H1 (cell line): Measurements from ENCODE around the gene CGNL1. TPM values are rescaled to one million over a fixed set of nuclear protein-coding genes. Genes with fewer than 3 reads are reported as not detected.
A peak's percentile ranks its signal among the peaks of the same experiment; 100 is the strongest.

Experiments used
- CTCF ChIA-PET: fragments of 300-600 bp; sonication (Branson Sonifier 250); formaldehyde crosslinking; loops from one replicate; lab custom pipeline; 2021; ENCODE audit not compliant: partially characterized antibody; lab: Charles Lee
- POLR2A ChIA-PET: fragments of 300-600 bp; sonication (Branson Sonifier 250); formaldehyde crosslinking; loops from one replicate; lab custom pipeline; 2021; ENCODE audit warnings: inconsistent platforms; ENCODE audit not compliant: partially characterized antibody; lab: Charles Lee
- DNase-seq, 2 experiments: peaks; one replicate each; pipeline versions ENCODE4 v3.0.0 to v3.0.0-alpha.2; 2010 to 2022; ENCODE audit warnings: low spot score in 2 of 2, low read depth in 1 of 2, mixed read lengths in 1 of 2
- FAIRE-seq: peaks from 2 replicates; lab custom pipeline; 2011; peaks lifted over from hg19 to GRCh38; lab: Jason Lieb, UNC
- H2AFZ ChIP-seq: 2 replicates; pipeline ENCODE4 v1.8.1; 2012; ENCODE audit warnings: low read length, inconsistent platforms
- H2AK5ac ChIP-seq: 2 replicates; pipeline ENCODE4 v1.6.1; 2013; ENCODE audit warnings: low read depth, low read length
- H2BK120ac ChIP-seq: replicated peaks from 2 replicates; pipeline ENCODE3; 2013; ENCODE audit warnings: low read depth, low read length, inconsistent platforms
- H2BK12ac ChIP-seq: 2 replicates; pipeline ENCODE4 v1.6.1; 2013; ENCODE audit warnings: low read depth, low read length
- H2BK15ac ChIP-seq: 2 replicates; pipeline ENCODE4 v1.6.1; 2013; ENCODE audit warnings: low read length
- H2BK20ac ChIP-seq: 2 replicates; pipeline ENCODE4 v1.6.1; 2013; ENCODE audit warnings: low read length
- H2BK5ac ChIP-seq: 2 replicates; pipeline ENCODE4 v1.6.1; 2013; ENCODE audit warnings: low read depth, low read length
- H3K14ac ChIP-seq: 2 replicates; pipeline ENCODE4 v1.6.1; 2013; ENCODE audit warnings: inconsistent platforms; ENCODE audit not compliant: insufficient read length
- H3K18ac ChIP-seq: 2 replicates; pipeline ENCODE4 v1.6.1; 2013; ENCODE audit warnings: low read length; ENCODE audit errors: extremely low read depth
- H3K23ac ChIP-seq: 2 replicates; pipeline ENCODE4 v1.6.1; 2013; ENCODE audit warnings: inconsistent platforms; ENCODE audit not compliant: insufficient read length
- H3K23me2 ChIP-seq: 2 replicates; pipeline ENCODE4 v1.6.1; 2013; ENCODE audit warnings: low read depth, low read length
- H3K27ac ChIP-seq: 2 replicates; pipeline ENCODE4 v1.6.1; 2011; ENCODE audit warnings: low read depth, low read length, inconsistent platforms
- H3K27me3 ChIP-seq, 4 experiments: replicated peaks in 1 of 4; 1 replicate in 1 of 4; 2 replicates in 3 of 4; pipeline versions ENCODE4 v1.6.1 to v1.8.1; 2011 to 2013; ENCODE audit warnings: low read length in 3 of 4, mild to moderate bottlenecking in 3 of 4, inconsistent platforms in 2 of 4, mixed read lengths in 2 of 4, moderate library complexity in 1 of 4; ENCODE audit not compliant: control insufficient read depth in 3 of 4, insufficient read depth in 3 of 4; ENCODE audit errors: extremely low read depth in 1 of 4
- H3K36me3 ChIP-seq, 4 experiments: 2 replicates each; pipeline versions ENCODE4 v1.6.1 to v1.8.1; 2011 to 2013; ENCODE audit warnings: mild to moderate bottlenecking in 4 of 4, low read length in 3 of 4, moderate library complexity in 2 of 4, control low read depth in 1 of 4, inconsistent platforms in 1 of 4; ENCODE audit not compliant: insufficient read depth in 4 of 4, control insufficient read depth in 2 of 4
- H3K4ac ChIP-seq: replicated peaks from 2 replicates; pipeline ENCODE3; 2013; ENCODE audit warnings: low read length, low read depth, mixed read lengths, inconsistent platforms; ENCODE audit not compliant: insufficient read length
- H3K4me1 ChIP-seq, 4 experiments: replicated peaks in 1 of 4; 1 replicate in 1 of 4; 2 replicates in 3 of 4; pipeline versions ENCODE4 v1.6.1 to v1.8.1; 2011 to 2013; ENCODE audit warnings: low read length in 3 of 4, inconsistent platforms in 2 of 4, mixed read lengths in 1 of 4; ENCODE audit not compliant: insufficient read depth in 4 of 4, control insufficient read depth in 3 of 4
- H3K4me2 ChIP-seq, 2 experiments: 2 replicates each; pipeline versions ENCODE4 v1.6.1 to v1.8.1; 2011 to 2013; ENCODE audit warnings: low read depth in 2 of 2, low read length in 2 of 2, control low read depth in 1 of 2, inconsistent platforms in 1 of 2, mild to moderate bottlenecking in 1 of 2; ENCODE audit not compliant: insufficient read depth in 1 of 2
- H3K4me3 ChIP-seq, 4 experiments: fragments of 200-600, 300-600 bp in 1 of 4; sonication (generic), shearing (Covaris generic), sonication (Bioruptor Twin) in 1 of 4; 2 replicates each; pipeline versions ENCODE4 v1.5.1 to v1.8.1; 2011 to 2016; ENCODE audit warnings: low read length in 4 of 4, low read depth in 3 of 4, control low read depth in 2 of 4, inconsistent platforms in 2 of 4, mild to moderate bottlenecking in 2 of 4, mixed read lengths in 1 of 4, moderate library complexity in 1 of 4; ENCODE audit not compliant: insufficient read depth in 2 of 4; ENCODE audit errors: extremely low read depth in 1 of 4
- H3K56ac ChIP-seq: replicated peaks from 2 replicates; pipeline ENCODE3; 2013; ENCODE audit warnings: low read depth, mild to moderate bottlenecking, mixed read lengths, low read length, inconsistent platforms; ENCODE audit not compliant: insufficient read length
- H3K79me1 ChIP-seq: 2 replicates; pipeline ENCODE4 v1.6.1; 2013; ENCODE audit warnings: low read depth, low read length, control low read depth
- H3K79me2 ChIP-seq, 2 experiments: 2 replicates each; pipeline versions ENCODE4 v1.6.1 to v1.8.1; 2012 to 2013; ENCODE audit warnings: low read length in 2 of 2, mild to moderate bottlenecking in 2 of 2, inconsistent platforms in 1 of 2; ENCODE audit not compliant: insufficient read depth in 2 of 2, control insufficient read depth in 1 of 2
- H3K9ac ChIP-seq, 4 experiments: replicated peaks in 1 of 4; 1 replicate in 1 of 4; 2 replicates in 3 of 4; pipeline versions ENCODE4 v1.6.1 to v1.8.1; 2011 to 2013; ENCODE audit warnings: low read depth in 3 of 4, low read length in 3 of 4, control low read depth in 2 of 4, mild to moderate bottlenecking in 2 of 4, moderate library complexity in 2 of 4, inconsistent platforms in 1 of 4; ENCODE audit errors: extremely low read depth in 1 of 4
- H3K9me3 ChIP-seq, 2 experiments: 2 replicates each; pipeline versions ENCODE4 v1.6.1 to v1.8.1; 2012 to 2013; ENCODE audit warnings: mild to moderate bottlenecking in 2 of 2, moderate library complexity in 2 of 2, control low read depth in 1 of 2, inconsistent platforms in 1 of 2, low read depth in 1 of 2, low read length in 1 of 2, mixed read lengths in 1 of 2; ENCODE audit not compliant: insufficient read depth in 2 of 2
- H4K20me1 ChIP-seq, 2 experiments: replicated peaks in 1 of 2; 2 replicates each; pipeline versions ENCODE3 to v1.8.1; 2011 to 2013; ENCODE audit warnings: inconsistent platforms in 2 of 2, low read length in 2 of 2, mild to moderate bottlenecking in 1 of 2; ENCODE audit not compliant: insufficient read depth in 2 of 2, control insufficient read depth in 1 of 2
- H4K5ac ChIP-seq: 2 replicates; pipeline ENCODE4 v1.6.1; 2013; ENCODE audit warnings: low read length, low read depth, mixed read lengths, inconsistent platforms; ENCODE audit not compliant: insufficient read length
- H4K8ac ChIP-seq: 2 replicates; pipeline ENCODE4 v1.8.0; 2013; ENCODE audit warnings: mild to moderate bottlenecking, moderate library complexity, low read length, inconsistent platforms; ENCODE audit not compliant: insufficient read depth; ENCODE audit errors: extremely low read depth
- H4K91ac ChIP-seq: replicated peaks from 2 replicates; pipeline ENCODE3; 2013; ENCODE audit warnings: low read length, mixed read lengths, inconsistent platforms; ENCODE audit not compliant: insufficient read length
- KDM1A ChIP-seq: fragments of 200-600, 300-600 bp; sonication (generic); IDR thresholded peaks from 2 replicates; pipeline ENCODE4 v1.7.1; 2016; ENCODE audit warnings: mild to moderate bottlenecking, low read length, borderline replicate concordance
- TEAD4 ChIP-seq: IDR thresholded peaks from 2 replicates; pipeline ENCODE4 v1.6.1; 2012; ENCODE audit warnings: low read depth, low read length, inconsistent platforms, mixed read lengths
- WGBS, 2 experiments: shearing (Covaris generic) in 1 of 2; methylation state at CpG; one replicate each; pipeline versions ENCODE4 v1.1.6 to v1.1.7; 2013 to 2015; ENCODE audit warnings: low lambda C conversion rate in 2 of 2, mixed read lengths in 2 of 2, inconsistent platforms in 1 of 2, low coverage in 1 of 2, missing lambda C conversion rate in 1 of 2; ENCODE audit not compliant: insufficient replicate concordance in 2 of 2, insufficient coverage in 1 of 2, insufficient read length in 1 of 2; ENCODE audit errors: extremely low coverage in 1 of 2, missing lambda C conversion rate in 1 of 2; 5-methylcytosine and 5-hydroxymethylcytosine counted together
- polyA plus RNA-seq, 7 experiments: library from polyadenylated mRNA; depleted of rRNA in 3 of 7; stranded (reverse) in 5 of 7; unstranded in 2 of 7; fragments of >200 nt in 5 of 7; fragments of 200-250 nt in 2 of 7; gene quantifications; 1 replicate in 5 of 7; 2 replicates in 1 of 7; 4 replicates in 1 of 7; pipeline versions ENCODE4 v1.2.1 to v1.2.3, GENCODE V29; 2011 to 2013; ENCODE audit warnings: missing spikeins in 2 of 7, mixed read lengths in 2 of 7
- total RNA-seq: library from RNA; stranded (reverse); fragmentation: NEBNext Ultra II Directional; extraction: Animal tissue kit (Norgen Biotek cat#: 25700); gene quantifications from 2 replicates; pipeline ENCODE4 v1.2.1, GENCODE V29; 2021

Gene CGNL1
- total and polyA plus RNA-seq, 2 of the 8 experiments (the other 6 are each of a cell fraction or from before 2014, with no cell fraction given) = 21.8 to 75.6 TPM

- FAIRE-seq = no peak
- DNase-seq = no peak
- Histone ChIP-seq H4K91ac (no peak overlapping the region), H2BK5ac (no peak overlapping the region), H3K27ac (peak overlapping the region; percentile 28; the same call in 1 of the 2 replicates), H3K9ac (no peak overlapping the region), H3K4ac (no peak overlapping the region), H3K9me3 (no peaks in the 10 kb centered on the region), H3K4me3 (no peak overlapping the region), H3K14ac (no peak overlapping the region), H3K56ac (no peak overlapping the region), H4K20me1 (no peaks in the 10 kb centered on the region), H3K23ac (no peak overlapping the region), H2BK20ac (no peak overlapping the region), H3K36me3 (peaks cover 5 to 66% (median 18%) of the 10 kb centered on the region in 4 experiments; a peak in 6 of 8 replicates), H2BK15ac (no peak overlapping the region), H2AK5ac (no peak overlapping the region), H3K18ac (no peak overlapping the region), H4K5ac (peak overlapping the region; percentile 77), H4K8ac (no peak overlapping the region), H3K79me1 (no peaks in the 10 kb centered on the region), H2BK120ac (no peak overlapping the region), H3K23me2 (no peaks in the 10 kb centered on the region), H3K4me2 (no peak overlapping the region; a peak in 1 of 4 replicates), H3K27me3 (no peaks in the 10 kb centered on the region), H3K79me2 (no peaks in the 10 kb centered on the region; a peak in 2 of 4 replicates), H2AFZ (no peak overlapping the region), H2BK12ac (no peak overlapping the region; the same call in 1 of the 2 replicates), H3K4me1 (peaks cover 0 to 4% (median 3%) of the 10 kb centered on the region in 4 experiments; a peak in 3 of 7 replicates)
- ChIA-PET POLR2A (interaction anchor here (1.0 to 2.0 kb wide), 3 partner anchors 9 to 57 kb away, joined by 3 to 5 read pairs (median 3); no protein-coding TSS in a partner anchor), CTCF (interaction anchor here (1.0 to 2.5 kb wide), 9 partner anchors 17 to 105 kb away, joined by 3 to 9 read pairs (median 4); partner anchors contain the start of gene CGNL1)
- TF ChIP-seq TEAD4 (no peak), KDM1A (peak; percentile 12; the same call in 1 of the 2 replicates)
- 74% methylated on average over 5 of the region's 5 CpGs; no CpG with 5 or more reads in 1 of the 2 experiments for WGBS, 2 experiments
These were observed 68.7 kb downstream of the CGNL1 start for GRCh38 chr15:57444877-57445513.
